Body of pancreas (tissue), 4 donors: ENCODE results near the gene ARHGAP15. TPM values are rescaled to one million over a fixed set of nuclear protein-coding genes. Genes with fewer than 3 reads are reported as not detected.

ENCODE experiments used
- ATAC-seq: fragments of 150-250 bp; one replicate; pipeline ENCODE4 v1.9.1; 2016
- DNase-seq, 4 donors: peaks; one replicate each; pipeline ENCODE4 v3.0.0-alpha.2; 2019
- H3K27ac ChIP-seq, 4 donors: fragments of 200-600 bp; sonication (generic); 1 replicate in 3 of 4; 2 replicates in 1 of 4; pipeline versions ENCODE4 v1.5.1 to v1.6.1; 2016 to 2019; ENCODE audit warnings: mild to moderate bottlenecking in 1 of 4, mixed read lengths in 1 of 4, moderate library complexity in 1 of 4
- H3K27me3 ChIP-seq, 2 donors: fragments of 200-600 bp; sonication (generic); one replicate each; pipeline ENCODE4 v1.6.0; 2016; ENCODE audit warnings: mild to moderate bottlenecking in 1 of 2
- H3K36me3 ChIP-seq, 2 donors: fragments of 200-600 bp; sonication (generic); replicated peaks in 1 of 2; 2 replicates each; pipeline ENCODE4 v1.5.1; 2016; ENCODE audit warnings: low read depth in 2 of 2; ENCODE audit not compliant: insufficient read depth in 1 of 2
- H3K4me1 ChIP-seq: fragments of 200-600 bp; sonication (generic); one replicate; pipeline ENCODE4 v1.6.0; 2016
- H3K4me3 ChIP-seq, 2 donors: fragments of 200-600 bp; sonication (generic); 1 replicate in 1 of 2; 2 replicates in 1 of 2; pipeline ENCODE4 v1.5.1; 2016 to 2019
- H3K9me3 ChIP-seq, 3 donors: fragments of 200-600 bp; sonication (generic); 1 replicate in 2 of 3; 2 replicates in 1 of 3; pipeline ENCODE4 v1.5.1; 2016
- CTCF ChIP-seq, 7 experiments: fragments of 450-650 bp in 4 of 7; fragments of 200-600 bp in 3 of 7; sonication (generic) in 3 of 7; IDR thresholded peaks; one replicate each; pipeline ENCODE4 v1.5.1; 2016 to 2019; ENCODE audit warnings: antibody characterized with exemption in 7 of 7
- POLR2A ChIP-seq, 3 donors: fragments of 450-650 bp; IDR thresholded peaks; one replicate each; pipeline ENCODE4 v1.6.1; 2016; ENCODE audit warnings: antibody characterized with exemption in 3 of 3, mild to moderate bottlenecking in 2 of 3
- WGBS, 2 donors: methylation state at CpG; one replicate each; pipeline ENCODE4 v1.1.5; 2017; 5-methylcytosine and 5-hydroxymethylcytosine counted together
- intact Hi-C: fragments of 100-400 bp; cut with DNase I; formaldehyde crosslinking; loops from one replicate; pipeline ENCODE4 v1.15.1; 2023
- total RNA-seq, 2 donors: library from RNA; depleted of rRNA; stranded (reverse); fragments of >200 nt; gene quantifications; one replicate each; pipeline ENCODE4 v1.1.0, GENCODE V29; 2016

The ARHGAP15 gene
- 1 to 10 TPM in 1 of 2 donors, not detected in 1; 1.3 TPM for total RNA-seq

GRCh38 chr2:143128681-143129580 lies at the start of gene ARHGAP15:
ARHGAP15 (plus strand) TSS chr2:143129419.
- H3K4me3 ChIP-seq: no peak within 1 kb of the TSS
- H3K27me3 ChIP-seq: no peaks in the 10 kb centered on the region
- intact Hi-C loops: no loop called here
- H3K9me3 ChIP-seq: no peaks in the 10 kb centered on the region
- H3K36me3 ChIP-seq: no peaks in the 10 kb centered on the region
- 47 to 62% methylated on average over 13 of the region's 13 CpGs for WGBS, 2 donors
- no peaks in the 10 kb centered on the region for H3K4me1 ChIP-seq
- TF ChIP-seq CTCF (IDR thresholded peaks at IDR 0.05) (no peak), POLR2A (IDR thresholded peaks at IDR 0.05) (peak in 1 of 3 donors; percentile 14)
- DNase-seq (peak in 1 of 4 donors; percentile 30), ATAC-seq (no peak)
- H3K27ac ChIP-seq: peak within 1 kb of the TSS in 2 of 4 donors; percentile 55 to 66

- no peaks in the 10 kb centered on the region for H3K9me3 ChIP-seq
- H3K36me3 ChIP-seq: no peaks in the 10 kb centered on the region
- H3K27ac ChIP-seq: no peak overlapping the region
- no peaks in the 10 kb centered on the region for H3K27me3 ChIP-seq
- TF ChIP-seq POLR2A (IDR thresholded peaks at IDR 0.05) (no peak), CTCF (IDR thresholded peaks at IDR 0.05) (no peak)
- ATAC-seq (no peak), DNase-seq (no peak)
- no peaks in the 10 kb centered on the region for H3K4me1 ChIP-seq
- intact Hi-C loops: no loop called here
- 59 to 73% methylated on average over 1 of the region's 1 CpG for WGBS, 2 donors
- no peak overlapping the region for H3K4me3 ChIP-seq
These were observed 47.6 kb upstream of the ARHGAP15 start for GRCh38 chr2:143081616-143082015.

GRCh38 chr2:143083636-143084035 lies 45.6 kb upstream of the ARHGAP15 start:
- DNase-seq (peak in 1 of 4 donors; percentile 14), ATAC-seq (no peak)
- WGBS, 2 donors: 42 to 59% methylated on average over 2 of the region's 2 CpGs
- Histone ChIP-seq H3K36me3 (no peaks in the 10 kb centered on the region), H3K27me3 (no peaks in the 10 kb centered on the region), H3K27ac (no peak overlapping the region), H3K4me3 (no peak overlapping the region), H3K9me3 (no peaks in the 10 kb centered on the region), H3K4me1 (no peaks in the 10 kb centered on the region)
- TF ChIP-seq POLR2A (IDR thresholded peaks at IDR 0.05) (no peak), CTCF (IDR thresholded peaks at IDR 0.05) (no peak)
- intact Hi-C loops: no loop called here

GRCh38 chr2:143084462-143084861 lies 44.8 kb upstream of the ARHGAP15 start:
- 76 to 82% methylated on average over 2 of the region's 2 CpGs for WGBS, 2 donors
- no peak for ATAC-seq
- TF ChIP-seq CTCF (IDR thresholded peaks at IDR 0.05) (no peak), POLR2A (IDR thresholded peaks at IDR 0.05) (no peak)

More at GRCh38 chr2:143084462-143084861, 44.8 kb upstream of the ARHGAP15 start:
- intact Hi-C loops: no loop called here
- H3K36me3 ChIP-seq: no peaks in the 10 kb centered on the region
- no peak overlapping the region for H3K27ac ChIP-seq
- H3K27me3 ChIP-seq: no peaks in the 10 kb centered on the region
- H3K4me1 ChIP-seq: no peaks in the 10 kb centered on the region
- DNase-seq: no peak
- no peak overlapping the region for H3K4me3 ChIP-seq
- H3K9me3 ChIP-seq: no peaks in the 10 kb centered on the region
